GM19193 (cell line): ENCODE results near the gene TGFB1.

Experiments
- POLR2A ChIP-seq: IDR thresholded peaks from 4 replicates; pipeline ENCODE4 v1.6.1; 2011; ENCODE audit not compliant: insufficient read depth, insufficient read length; ENCODE audit errors: extremely low read depth

The TGFB1 gene

DNA sequence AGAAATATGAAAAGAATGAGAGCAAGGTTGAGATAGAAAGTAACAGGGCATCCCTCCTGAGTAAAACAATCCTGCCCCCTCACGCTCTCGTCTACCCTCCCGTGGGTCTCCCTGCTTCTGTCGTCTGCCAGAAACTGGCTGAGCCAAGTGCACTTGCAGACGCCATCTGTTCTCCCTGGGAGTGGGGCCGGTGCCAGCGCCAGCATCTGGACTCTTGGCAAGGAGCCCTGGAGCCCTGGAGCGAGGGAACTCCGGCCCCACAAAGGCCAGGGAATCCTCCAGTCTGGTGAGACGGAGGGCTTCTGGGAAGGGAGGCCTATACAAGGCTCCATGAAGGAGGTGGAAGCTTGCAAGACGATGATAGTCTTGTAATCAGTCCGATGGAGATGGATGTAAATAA is 20.3 kb upstream of the TGFB1 start:
- no peak for TF ChIP-seq POLR2A

DNA sequence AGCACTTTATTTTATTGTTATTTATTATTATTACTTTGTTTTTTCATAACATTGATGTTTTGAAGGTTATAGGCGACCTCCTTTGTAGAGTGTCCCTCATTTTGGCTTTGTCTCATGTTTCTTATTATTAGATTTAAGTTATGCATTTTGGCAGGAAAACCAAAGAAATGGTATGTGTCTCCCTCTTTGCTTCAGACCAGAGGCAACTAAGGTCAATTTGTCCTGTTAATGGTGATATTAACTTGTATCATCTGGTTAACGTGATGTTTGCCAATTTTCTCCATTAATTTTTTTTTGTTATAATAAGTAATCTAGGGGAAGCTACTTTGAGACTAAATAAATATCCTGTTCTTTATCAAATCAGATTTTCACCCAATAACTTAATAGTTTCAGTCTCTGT is 18.8 kb upstream of the TGFB1 start:
- no peak for TF ChIP-seq POLR2A

GRCh38 chr19:41371541-41371940 is 17.8 kb upstream of the TGFB1 start:
- no peak for TF ChIP-seq POLR2A

GRCh38 chr19:41369769-41370168 is 16.0 kb upstream of the TGFB1 start:
- no peak for TF ChIP-seq POLR2A

GRCh38 chr19:41367848-41368301 is 14.2 kb upstream of the TGFB1 start:
- no peak for TF ChIP-seq POLR2A

DNA sequence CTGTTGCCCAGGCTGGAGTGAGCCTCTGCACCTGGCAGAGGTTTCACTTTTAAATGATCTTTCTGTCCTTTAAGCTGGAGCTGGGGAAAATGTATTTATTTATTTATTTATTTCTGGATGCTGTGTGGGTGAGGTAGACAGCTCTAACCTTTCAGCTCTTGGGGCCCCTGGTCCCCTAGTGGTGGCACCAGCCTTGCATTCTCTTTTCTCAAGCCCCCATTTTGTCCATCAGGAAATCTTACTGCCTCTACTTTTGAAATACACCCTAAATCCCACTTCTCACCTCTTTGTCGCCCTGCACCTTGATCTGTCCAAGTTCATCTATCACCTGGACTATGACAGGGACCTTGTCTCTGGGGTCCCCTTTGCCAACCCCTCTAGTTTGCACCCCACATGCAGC is 12.4 kb upstream of the TGFB1 start:
- TF ChIP-seq POLR2A = no peak

DNA sequence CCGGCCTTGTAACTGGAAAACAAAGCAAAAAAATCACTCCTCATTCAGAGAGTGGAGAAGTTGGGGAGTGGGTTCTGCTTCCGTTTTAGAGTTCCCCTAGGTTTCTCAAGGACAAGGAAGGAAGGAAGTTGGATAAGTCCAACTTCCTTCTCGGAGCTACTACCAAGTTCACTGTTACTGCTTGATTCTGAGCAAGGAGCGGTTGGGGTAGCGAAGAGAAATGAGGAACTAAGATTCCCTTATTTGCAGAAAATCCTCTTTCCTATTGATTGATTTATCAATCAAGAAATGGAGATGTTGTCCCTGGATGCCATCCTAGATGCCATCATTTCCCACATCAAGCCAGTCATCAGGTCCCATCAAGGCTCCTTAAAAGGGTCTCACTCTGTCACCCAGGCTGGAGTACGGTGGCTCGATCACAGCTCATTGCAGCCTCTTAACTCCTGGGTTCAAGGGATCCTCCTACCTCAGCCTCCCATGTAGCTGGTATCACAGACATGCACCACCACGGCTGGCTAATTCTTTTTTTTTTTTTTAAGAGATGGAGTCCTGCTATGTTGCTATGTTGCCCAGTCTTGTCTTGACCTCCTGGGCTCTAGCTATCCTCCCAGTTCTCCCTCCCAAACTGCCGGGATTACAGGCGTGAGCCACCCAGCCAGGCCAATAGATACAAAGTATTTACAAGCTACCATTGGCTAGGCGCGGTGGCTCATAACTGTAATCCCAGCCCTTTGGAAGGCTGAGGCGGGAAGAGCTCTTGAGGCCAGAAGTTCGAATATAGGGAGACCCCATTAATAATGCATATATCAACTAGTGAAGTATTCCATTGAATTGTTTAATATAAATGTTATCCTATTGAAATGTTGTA is 11.0 kb upstream of the TGFB1 start:
- TF ChIP-seq POLR2A = no peak

DNA sequence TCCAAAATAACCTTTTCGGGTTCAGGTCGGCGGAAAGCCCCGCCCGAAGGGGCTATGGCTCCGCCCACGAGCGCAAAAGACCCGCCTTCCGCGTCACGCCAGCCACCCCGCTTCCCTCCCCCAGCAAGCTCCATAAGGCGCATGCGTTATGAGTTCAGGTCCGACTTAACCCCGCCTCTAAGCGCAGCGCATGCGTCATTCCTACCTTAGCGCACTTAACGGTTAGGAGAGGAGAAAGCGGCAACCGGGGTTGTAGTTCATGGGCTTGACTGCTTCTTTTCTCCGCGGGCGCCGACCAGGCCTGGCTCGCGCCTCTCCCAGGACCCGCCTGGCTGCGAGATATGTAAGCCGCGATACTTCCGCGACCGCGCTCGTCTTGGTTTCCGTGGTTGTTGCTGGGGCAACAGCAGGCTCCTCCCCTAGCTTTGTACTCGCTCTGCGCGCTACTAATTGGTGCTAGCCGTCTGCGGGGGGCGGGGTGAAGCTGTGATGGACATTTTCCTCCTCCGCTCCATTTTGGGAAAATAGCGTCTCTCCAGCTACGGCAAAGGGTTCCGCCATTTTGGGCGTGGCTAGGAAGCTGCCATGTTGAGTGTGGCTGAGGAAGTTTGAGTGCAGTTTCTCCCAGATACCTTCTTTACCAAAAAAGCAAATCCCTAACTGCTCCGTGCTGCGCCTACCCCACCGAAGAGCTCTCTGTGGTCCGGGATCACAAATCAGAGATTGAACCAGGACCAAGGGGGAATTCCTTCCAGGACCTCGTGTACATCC is 10.2 kb upstream of the TGFB1 start, which contains the start of gene B9D2:
Gene B9D2 (minus strand): TSS at position 397 of the 771 bp plus-strand sequence. CDS start 630 bp downstream, outside the sequence.
- TF ChIP-seq POLR2A = peak; percentile 84

DNA sequence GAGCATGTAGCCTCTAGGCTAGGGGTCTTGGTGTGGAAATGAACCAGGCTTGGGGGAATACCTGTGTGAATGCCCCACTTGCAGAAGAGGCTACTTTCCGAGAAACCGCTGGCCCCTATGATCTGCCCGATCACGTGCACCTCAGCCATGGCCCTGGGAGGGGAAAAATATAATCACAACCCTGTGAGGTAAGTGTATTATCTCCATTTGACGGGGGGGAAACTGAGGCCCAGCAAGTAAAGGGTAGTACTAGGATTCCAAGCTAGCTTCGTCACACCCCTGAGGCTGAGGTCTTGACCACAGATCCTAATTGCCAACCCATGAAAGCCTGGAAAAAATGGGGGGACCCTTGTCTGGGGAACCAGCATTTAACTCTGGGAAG is 9.6 kb upstream of the TGFB1 start:
- no peak for TF ChIP-seq POLR2A

- no peak for TF ChIP-seq POLR2A
Measured at GRCh38 chr19:41362143-41362847, 8.6 kb upstream of the TGFB1 start.

DNA sequence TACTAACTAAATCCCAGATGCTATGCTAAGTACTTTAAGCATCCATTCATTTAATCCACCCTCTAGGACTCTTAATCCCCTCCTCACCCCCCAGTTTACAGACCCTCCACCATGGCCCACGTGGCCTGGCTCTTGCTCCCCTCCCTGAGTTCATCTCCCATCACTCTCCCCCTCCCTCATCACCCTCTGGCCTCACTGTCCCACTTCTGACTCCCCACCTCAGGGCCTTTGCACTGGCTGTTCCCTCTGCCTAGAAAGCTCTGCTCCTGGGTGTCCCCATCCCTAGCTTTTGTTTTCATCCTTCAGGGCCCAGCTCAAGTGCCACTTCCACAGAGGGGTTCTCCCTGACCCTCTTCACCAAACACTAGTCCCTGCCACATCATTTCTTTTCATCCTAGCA is 6.0 kb upstream of the TGFB1 start:
- no peak for TF ChIP-seq POLR2A

DNA sequence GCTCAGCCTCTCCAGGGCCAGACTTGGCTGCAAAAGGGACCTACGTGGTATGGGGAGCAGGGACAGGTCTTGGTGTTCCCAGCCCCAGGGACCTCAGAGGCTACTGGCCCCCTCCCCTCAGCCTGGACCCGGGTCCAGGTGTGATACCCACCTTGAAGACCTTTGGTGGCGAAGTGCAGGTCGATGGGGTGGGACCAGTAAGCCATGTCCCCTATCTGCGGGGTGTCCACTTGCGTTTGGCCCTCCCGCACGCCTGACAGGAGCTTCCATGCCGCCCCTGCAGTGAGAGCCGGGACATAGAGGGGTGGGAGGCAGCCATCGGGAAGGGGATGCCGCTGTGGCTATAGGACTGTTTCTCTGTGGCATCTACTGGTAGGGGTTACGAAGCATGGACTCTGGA is 4.0 kb upstream of the TGFB1 start:
- no peak for TF ChIP-seq POLR2A

DNA sequence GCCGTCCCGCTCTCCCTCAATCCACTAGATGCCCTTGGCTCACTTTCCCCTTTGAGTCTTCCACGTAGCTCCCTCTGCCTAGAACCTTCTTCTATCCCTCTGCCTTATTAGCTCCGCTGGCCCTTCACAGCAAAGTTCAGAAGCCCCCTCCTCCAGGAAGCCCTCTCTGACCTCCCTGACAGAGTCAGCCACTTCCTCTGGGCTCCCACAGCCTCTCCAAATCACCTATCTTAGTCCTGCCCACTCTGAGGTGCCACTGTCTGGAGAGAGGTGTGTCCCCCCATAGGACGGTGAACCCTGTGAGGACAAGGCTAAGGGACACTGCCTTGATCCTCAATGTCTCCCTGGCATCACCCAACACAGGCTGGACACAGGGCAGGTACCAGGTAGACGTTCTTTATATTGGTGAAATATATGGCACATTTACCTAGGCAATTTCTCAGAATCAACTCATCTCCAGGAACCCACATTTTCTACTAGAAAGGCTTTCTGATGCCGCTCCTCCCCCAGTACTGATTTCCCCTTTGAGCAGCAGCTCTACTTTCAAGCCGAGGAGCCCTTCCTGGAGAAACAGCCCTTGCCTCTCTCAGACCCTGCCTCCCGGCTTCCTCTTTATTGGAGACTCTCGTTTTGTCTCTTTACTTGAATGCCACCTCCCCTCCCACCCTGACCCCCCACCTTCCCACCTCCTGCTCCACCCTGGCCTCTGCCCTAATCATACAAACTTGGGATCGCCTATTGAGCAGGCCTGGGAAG is 3.4 kb upstream of the TGFB1 start:
- no peak for TF ChIP-seq POLR2A

DNA sequence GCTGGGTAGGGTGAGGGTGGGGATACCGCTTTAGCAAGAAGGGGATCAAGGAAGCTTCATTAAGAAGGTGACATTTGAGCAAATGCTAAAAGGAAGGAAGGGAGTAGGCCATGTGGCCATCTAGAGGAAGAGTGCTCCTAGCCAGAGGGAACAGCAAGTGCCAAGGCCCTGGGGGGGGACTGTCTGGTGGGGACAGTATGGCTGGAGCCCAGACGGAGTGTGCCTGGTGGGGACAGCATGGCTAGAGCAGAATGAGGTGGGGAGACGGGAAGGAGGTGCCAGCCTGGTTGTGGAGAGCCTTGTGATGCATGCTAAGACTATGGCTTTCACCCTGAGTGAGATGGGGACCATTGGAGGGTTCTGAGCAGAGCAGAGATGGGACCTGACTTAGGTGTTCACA is 2.1 kb upstream of the TGFB1 start:
- no peak for TF ChIP-seq POLR2A
